ENCODE results near the gene PATJ.

GRCh38 chr1:62140666-62141065 is 398.4 kb downstream of the PATJ start:
- TF ChIP-seq POLR2AphosphoS5 (IDR thresholded peaks at IDR 0.05) = no peak
- TF ChIP-seq CTCF (IDR thresholded peaks at IDR 0.05 in 8 of 11, conservative IDR thresholded peaks at IDR 0.05 in 3 of 11) = no peak
- no peak for TF ChIP-seq POLR2A (IDR thresholded peaks at IDR 0.05)
